NK-92 (cell line): ENCODE measurements around the gene CTDNEP1.
"Not testable (repeated sequence)": the region's sequence is repeated elsewhere in the genome, so short reads cannot be mapped to it uniquely, and the experiment has no call there.

Experiments
- DNase-seq: peaks from one replicate; lab custom pipeline; 2025; ENCODE audit not compliant: unreplicated experiment; lab: John Stamatoyannopoulos, UW

Gene CTDNEP1

DNA sequence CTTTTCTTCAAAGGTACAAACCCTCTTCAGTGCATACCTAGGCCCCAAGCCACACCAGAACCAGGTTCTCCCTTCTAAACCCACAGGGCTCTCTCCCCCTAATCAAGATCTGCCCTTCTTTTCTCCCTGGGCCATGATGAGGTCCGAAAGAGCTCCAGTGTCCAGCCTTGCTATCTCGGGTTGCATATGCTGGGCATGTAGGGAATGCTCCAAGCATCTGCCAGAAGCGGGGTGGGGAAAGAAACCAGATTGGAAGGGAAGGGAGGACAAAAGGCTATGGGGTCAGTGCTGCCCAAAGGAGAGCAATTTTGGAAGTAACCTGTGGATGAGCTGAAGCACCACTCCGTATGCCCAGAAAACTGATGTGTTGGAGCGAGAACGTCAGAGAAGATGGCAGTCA, 2.3 kb downstream of the CTDNEP1 start:
- no peak for DNase-seq

DNA sequence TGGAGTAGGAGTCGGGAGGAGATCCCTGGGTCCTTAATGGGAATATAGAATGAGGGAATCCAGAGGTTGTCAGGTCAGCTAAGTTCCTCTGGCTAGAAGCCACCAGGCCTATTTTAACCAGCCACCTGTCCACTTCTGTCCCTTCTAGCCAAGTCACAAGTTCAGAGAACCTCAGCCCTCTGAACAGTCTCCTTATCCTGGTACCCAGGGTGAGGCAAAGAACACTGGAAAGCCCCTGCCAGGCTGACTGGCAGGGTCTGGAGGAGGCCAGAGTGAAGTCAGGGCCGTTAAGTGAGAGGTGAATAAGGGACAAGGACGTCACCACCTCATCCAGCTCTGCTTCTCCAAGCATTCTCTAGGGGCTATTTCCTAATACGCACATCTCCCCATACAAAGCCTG, 2.7 kb downstream of the CTDNEP1 start:
- DNase-seq, result no peak

DNA sequence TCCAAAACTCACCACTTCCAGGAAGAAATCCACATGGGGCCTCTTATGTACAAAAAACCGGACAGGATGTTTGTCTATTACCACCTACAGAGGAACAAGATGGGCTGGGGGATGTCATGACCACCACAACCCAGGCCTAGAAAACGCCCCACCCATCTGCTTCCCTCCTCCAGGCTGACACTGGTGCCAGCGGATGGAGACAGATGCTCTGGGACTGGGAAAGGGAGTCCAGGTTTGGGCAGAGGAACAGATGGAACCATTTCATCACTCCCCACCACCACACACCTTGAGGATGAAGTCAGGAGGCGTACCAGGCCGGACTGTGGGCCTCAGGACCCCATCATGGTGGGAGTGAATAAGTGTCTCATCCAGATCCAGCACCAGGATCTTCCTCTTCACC, 4.8 kb downstream of the CTDNEP1 start:
- DNase-seq, result no peak

DNA sequence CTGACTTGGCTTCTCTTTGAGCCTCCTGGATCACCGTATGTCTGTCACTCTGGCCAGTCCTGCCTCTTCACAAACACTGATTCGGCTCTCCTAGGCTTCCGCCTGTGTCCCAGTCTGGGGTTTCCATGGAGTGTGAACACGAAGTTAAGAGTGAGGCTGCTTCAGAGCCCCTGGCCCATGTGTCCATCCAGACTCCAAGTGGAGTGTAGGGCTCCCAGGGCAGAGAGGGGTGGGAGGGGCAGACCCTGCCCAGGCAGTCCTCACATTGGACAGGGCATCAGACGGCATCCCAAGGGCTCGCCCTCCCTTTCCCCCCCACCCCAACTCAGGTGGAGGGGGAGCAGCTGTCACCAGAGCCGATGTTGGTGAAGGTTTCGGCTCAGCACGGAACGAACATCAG, 7.7 kb downstream of the CTDNEP1 start:
- DNase-seq, result not testable (repeated sequence)

DNA sequence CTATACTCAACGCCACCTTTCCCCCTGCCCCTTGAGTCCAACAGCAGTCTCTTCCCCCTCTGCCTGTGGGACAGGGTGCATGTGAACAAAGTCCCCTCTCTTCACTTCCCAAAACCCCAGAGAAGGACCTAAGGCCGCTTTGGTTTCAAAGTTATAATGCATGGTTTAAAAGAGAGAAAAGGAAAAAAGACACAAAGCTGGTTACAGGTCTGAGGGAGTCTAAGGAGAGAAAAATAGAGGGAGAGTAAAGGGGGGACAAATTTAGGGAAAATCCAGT, 8.1 kb downstream of the CTDNEP1 start:
- no peak for DNase-seq

DNA sequence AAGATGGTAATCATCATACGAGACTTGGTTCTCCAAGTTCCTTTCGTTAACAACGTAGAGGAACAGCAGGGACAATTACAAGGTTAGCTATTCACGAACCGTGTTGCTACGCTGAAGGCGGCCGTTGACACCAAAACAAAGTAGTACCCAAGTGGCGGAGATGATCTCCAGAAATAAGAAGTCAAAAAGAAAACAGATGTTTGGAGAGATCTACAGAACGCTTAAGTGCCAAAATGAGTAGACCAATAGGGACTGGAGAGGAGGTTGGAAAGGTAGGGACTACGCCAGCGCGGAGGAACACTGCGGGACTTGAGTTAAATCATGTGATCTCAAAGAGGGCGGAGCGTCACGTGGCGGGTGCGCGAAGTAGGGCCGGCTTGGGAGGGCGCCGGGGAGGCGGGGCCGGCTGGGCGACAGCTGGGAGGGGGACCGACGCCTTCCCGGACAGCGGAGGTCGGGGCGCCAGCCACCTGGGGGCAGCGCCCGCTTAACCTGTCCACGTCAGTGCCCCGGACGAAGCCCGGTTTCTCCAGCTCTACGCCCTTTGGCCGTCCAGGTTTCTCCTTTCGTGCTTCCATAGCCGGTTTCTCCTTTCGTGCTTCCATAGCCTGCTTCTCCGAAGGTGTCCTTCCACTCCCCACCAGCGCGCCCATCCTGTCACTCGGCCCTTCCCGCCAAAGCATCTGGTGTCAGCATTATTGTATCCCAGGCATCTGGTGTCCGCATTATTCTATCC, 8.6 kb downstream of the CTDNEP1 start:
- DNase-seq, result peak; percentile 33

DNA sequence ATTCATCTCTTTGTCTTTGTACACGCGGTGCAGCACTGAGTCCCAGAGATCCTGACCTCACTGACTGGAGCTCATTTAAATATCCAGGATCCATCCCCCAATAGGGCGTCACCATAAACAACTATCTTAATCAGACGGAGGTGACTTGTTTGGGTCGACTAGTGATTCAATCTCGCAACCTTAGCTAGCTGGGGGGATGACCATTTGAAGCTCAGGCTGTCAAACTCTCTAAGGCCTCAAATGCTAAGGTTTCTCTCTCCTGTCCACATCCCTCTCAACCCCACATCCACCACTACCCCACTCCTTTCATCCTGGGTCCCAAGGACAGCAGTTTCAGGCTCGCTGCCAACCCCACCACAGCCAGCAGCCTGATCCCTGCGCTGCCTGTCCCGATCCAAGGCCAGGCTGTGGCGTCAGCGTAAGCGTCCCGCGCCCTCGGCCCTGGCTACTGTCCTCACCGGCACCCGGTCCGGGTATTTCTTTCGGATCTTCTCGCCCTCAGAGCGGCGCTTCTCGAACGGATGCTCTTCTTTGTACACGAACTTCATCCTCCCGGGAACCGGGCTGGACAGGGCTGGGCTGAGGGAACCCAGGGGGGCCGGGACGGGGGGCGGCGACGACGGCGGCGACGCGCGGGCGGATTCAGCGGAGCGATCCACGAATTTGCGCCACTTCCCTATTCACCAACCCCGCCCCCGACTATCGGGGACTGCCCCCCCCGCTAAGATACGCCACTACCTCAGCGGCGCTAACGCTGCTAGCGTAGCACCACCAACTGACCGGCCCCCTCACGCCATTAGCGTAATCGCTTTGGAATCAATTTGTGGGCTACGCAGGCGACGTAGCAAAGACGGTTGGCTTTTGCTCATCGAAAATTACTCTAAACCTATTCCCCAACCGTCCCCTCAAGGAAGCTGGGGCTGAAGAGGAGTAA, 9.5 kb downstream of the CTDNEP1 start, which contains the start of gene GABARAP:
Gene GABARAP (minus strand): TSS at position 667 of the 934 bp plus-strand sequence. CDS start 119 bp downstream, at position 548.
- DNase-seq, result peak; percentile 16

DNA sequence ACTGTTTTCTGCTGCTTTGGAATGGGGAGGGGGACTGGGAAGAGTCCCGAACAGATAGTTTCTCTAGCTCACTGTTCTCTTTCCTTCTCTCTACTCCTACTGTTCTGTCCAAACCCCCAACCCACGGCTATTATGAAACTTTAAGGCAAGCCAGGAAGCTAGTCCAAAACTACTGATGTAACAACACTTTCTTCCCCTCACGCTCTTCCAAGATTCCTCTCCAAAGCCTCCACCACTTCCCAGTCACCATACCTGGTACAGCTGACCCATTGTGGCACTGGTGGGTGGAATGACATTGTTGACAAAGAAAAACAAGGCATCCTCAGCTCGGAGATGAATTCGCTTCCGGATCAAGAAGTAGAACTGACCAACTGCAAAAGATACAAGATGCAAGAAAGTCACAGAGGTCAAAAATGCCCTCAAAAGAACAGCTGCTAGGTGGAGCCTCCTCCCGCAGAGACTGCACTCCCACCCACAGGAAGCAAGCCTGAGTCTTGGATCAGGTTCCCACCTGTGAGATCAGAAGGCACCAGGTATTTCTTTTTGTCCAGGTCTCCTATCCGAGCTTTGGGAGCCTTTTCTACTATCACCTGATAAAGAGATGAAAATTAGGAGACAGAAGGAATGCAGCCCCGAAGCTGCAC, 10.3 kb downstream of the CTDNEP1 start:
- no peak for DNase-seq

DNA sequence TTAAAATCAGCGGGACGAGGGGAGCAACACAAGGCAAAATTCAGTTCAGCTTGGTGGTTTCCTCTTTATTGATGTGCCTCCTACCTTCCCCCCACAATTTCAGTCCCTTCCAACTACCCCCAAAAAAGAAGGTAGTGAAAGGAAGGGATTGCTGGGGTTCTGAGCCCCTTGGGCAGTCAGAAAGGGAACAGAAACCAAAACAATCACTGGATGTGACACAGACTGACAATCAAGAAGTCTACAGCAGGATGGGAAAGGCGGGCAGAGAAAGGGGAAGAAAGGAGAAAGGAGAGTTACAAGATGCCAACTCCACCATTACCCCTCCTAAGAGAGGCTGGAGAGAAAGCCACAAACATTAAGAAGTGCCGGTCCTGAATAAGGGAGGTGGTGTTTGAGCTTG, 11.2 kb downstream of the CTDNEP1 start:
- no peak for DNase-seq

DNA sequence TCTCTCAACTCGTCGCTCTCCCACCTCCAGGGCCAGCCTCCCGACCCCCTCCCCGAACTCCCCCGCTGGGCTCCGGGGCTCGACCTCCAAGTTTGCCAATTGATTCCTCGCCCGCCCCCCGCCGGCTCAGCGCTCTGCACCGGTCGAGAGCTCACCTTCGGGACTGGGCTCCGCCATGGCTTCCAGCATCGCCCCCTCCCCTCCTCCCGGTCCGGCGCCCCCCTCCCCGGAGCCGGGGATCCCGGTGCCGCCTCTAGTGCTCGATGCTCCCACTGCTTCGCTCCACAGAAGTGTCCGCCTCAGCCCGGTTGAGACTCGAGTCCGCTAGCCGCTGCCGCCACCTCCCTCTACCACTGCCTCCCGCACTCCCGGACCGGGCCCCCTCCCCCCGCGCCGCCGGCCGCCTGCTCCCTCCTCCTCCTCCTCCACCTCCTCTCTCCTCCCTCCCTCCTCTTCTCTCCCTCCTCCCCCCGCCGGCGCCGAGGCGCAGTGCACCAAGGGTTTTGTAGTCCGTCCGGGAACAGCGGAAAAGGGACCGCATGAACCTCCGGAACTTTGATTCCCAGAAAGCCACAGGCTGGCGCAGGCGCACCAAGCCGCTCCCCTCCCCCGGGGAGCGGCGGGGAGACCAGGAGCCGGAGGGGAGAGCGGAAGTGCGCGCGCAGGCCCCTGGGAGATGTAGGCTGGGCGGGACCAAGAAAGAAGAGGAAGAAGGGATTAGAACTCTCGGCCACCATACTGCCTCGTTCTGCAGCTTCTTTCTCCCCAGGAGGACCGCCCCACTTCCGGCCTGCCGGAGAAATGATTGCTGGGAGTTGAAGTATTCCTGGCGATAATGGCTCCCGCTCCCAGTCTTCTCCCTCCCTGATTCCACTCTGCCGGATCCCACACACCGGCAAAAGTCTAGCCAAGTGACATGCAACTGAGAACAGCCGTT, 12.2 kb downstream of the CTDNEP1 start, which contains the start of gene PHF23:
Gene PHF23 (minus strand): TSS at position 367 of the 937 bp plus-strand sequence. CDS start 178 bp downstream, at position 189.
- DNase-seq, result peak; percentile 68

DNA sequence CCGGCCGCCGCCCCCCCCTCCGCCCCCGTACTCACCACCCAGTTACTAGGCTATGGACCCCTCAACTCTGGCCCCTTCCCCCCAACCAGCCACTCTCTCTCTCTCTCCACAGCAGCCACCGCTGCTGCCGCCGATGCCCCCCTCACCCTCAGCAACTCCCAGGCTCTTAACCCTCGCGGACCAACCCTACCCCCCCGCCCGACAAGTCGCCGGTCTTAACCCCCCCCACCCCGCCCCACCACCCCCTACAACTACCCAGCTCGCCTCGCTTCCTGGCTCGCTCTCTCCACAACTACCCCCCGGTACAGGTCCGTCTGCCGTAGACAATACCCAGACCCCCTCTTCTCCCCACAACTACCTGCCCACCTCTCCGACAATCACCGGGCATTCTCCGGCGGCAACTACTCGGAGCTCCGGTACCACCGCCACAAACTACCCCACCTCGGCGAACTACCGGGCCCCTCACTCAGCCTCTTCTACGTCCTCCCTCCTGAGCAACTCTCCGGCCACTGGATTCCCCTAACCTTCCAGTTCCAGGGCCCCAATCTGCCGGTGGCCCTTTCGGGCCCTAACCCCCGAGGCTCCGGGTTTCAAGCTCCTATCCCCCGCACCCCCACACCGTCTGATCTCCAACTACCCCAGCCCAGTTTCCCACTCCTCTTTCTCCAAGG, 13.0 kb downstream of the CTDNEP1 start:
- no peak for DNase-seq

DNA sequence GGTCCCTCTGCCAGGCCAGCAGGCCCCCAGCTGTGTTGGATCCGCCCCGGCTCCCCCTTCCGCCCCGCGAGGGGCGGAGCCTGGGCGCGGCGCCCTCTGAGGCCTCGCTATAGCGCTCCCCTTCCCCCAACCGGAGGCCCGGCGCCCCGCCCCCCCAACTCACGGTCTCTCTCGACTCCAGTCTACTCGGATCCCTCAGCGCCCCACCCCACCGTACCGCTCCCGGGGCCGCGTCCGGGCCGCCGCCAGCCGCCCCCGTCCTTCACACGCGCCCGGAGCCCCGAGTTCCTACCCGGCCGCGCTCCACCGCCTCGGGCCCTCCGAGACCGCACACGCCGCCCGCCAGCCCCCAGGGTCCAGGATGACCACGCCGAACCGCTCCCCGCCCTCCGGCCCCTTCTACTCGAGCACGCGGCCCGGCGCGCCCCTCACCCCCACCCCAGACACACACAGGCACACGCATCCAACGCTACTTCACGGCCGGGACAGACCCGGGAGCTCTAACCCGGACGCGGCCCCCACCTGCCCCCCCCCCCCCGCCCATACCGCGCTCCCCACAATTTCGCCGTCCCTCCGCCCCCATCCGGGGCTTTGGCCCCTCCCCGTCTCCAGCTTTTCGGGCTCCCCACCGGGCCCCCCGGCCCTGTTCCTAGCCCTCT, 13.6 kb downstream of the CTDNEP1 start:
- no peak for DNase-seq

DNA sequence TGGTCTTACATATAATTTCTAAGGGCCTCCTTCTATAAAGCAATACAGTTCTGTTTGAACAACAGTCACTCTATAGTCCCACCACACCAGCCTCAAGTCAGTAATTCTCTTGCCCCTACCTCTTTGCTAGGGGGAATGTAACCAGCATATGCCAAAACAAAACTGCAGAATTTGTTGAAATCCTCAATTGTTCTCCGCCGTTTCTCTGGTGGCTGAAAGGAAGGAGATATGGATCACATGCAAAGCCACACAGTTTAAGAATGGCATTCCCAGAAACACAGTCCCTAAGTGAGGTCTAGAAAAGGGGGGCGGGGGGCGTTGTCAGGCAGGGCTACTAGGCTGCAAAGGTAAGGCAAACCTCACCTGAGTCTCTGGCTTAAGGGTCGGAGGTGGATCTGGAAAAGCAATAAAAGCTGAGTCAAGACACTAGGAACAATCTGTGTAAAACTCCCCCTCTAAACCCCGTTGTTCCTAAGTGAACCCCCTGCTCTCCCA, 14.2 kb downstream of the CTDNEP1 start:
- DNase-seq, result no peak

DNA sequence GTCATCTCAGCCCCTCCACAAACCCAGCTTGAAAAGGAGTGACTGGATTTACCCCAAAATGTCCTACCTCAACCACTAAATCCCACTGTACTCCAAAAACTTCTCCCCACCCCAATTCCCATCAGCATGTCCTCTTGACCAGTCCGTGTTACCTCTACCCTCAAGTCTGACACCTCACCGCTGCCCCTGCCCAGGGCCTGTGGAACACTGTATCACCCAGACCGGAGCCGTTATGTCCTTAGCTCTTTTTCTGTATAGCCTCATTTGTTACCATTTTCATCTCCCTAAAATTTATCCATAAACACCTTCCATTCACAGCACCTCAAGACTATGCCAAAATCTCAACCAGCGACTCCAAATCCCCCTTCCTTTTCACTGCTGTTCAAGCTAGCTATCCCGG, 14.7 kb downstream of the CTDNEP1 start:
- no peak for DNase-seq

DNA sequence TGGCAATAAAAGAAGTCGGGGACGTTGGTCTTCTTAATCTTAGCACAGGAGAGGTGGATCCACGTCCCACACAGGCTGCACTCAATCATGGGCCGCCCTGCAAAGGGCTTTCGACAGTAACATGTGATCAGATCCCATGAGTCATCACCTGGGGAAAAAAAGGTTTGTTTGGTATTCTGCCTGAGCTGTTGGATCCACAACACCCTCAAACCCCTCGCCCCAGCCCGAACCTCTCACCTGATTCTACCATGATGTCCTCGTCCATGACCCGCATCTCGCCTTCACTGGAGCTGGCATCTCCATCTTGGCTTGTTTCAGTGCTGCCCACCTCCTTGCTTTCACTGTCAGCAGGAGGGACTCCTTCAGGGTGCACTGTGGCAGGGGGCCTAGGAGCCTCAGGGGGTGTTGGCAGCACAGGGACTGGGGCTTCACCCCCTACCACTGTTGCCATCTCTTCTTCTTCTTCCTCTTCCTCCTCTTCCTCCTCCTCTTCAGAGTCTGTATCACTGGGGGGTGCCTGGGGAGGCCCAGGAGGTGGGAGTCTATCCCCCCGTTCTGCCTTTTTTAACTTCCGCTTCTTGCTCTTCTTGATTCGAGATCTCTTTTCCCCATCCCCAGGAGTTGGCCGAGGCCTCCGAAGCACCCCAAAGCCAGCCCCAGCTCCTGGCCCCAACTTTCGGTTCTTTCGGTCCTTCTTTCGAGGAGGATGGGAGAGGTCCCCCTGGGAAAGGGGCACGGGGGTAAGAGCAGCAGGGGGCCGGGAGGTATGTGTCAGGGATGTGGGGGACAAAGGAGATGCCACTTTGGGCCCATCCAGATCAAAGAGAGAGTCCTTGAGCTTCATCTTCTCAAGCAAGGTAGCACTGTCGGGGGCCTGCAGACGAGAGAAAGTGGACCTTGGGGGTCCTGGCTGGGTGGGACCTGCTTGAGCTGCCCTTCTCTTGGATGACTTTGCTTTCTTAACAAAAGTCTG, 15.6 kb downstream of the CTDNEP1 start:
- no peak for DNase-seq

DNA sequence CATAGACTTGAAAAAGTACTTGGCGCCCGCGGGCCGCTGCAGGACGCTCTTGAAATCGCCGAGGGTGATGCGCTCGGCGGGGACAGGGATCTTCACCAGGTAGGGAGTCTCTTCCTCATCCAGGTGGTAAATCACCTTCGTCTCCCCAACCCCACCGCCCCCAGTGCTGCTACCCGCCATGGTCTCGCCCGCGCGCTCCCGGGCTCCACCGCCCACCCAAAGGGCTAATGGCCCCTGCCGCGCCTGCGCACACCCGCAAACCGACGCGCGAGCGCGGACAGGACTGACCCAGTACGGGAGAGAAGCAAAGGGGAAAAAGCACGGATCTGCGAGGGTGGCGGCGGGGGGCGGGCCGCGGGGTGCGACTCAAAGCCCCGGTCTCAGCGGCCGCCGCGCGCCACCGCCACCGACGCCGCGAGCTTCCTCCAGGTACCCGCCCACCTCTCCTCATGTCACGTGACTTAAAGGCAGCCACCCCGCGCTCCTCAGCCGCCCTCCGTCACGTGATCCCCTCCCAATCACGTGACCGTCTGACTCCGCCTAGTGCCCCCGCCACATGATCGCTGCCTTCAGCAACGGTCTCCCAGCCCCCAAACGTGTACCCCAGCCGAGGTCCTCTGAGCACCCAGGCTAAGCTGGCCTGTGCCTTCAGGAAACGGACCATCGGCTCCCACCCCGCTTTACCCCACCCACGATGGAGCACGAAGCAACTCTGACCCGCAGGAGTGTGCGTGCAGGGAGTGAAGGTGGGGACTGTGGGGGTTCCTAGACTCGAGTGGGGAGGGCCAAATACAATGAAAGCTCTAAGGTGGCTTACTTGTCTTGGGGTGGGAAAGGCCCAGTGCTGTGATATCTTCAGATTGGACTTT, 17.2 kb downstream of the CTDNEP1 start, which contains the start of gene DVL2:
Gene DVL2 (minus strand): TSS at position 435 of the 869 bp plus-strand sequence. CDS start 255 bp downstream, at position 180.
- peak; percentile 66 for DNase-seq

DNA sequence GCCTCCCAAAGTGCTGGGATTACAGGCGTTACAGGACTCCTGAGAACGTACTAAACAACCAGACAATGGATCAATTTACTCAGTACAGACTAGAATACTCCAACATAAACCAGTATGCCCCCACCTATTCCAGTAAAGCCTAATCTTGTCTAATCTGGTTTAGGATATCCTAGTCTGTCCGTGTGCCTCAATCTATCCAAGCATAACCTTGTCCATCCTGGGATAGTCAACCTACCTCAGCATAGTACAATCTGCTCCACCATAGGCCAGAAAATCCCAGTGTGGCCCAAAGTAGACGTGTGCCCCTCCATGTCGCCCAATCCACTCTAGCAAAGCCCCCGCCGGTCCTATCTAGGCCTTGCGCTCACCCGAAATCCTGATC, 17.8 kb downstream of the CTDNEP1 start:
- no peak for DNase-seq
